ENCODE results near the gene CLN6.
"Not testable (repeated sequence)": the region's sequence is repeated elsewhere in the genome, so short reads cannot be mapped to it uniquely, and the experiment has no call there.

The CLN6 gene

DNA sequence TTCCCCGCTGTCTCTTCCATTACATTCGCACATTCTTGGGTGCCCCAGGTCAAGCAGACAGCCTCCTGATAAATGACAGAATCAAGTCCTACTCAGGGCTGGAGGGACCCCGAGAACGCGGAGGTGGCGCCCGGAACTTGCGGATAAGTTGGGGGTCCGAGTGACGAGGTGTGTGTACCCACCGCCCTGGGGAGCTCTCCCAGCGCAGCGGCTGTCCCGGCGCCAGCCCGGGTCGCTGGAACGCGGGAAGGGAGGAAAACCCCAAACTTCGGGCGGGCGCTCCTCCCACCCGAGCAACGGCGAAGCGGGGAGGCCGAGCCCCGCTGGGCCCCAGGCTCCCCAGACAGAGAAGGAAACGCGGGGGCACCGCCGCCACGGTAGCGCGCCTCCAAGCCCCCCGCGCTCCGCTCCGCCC is 550 bp downstream of the CLN6 start:
- DNase-seq (ENCODE audit: low read depth) = no peak

DNA sequence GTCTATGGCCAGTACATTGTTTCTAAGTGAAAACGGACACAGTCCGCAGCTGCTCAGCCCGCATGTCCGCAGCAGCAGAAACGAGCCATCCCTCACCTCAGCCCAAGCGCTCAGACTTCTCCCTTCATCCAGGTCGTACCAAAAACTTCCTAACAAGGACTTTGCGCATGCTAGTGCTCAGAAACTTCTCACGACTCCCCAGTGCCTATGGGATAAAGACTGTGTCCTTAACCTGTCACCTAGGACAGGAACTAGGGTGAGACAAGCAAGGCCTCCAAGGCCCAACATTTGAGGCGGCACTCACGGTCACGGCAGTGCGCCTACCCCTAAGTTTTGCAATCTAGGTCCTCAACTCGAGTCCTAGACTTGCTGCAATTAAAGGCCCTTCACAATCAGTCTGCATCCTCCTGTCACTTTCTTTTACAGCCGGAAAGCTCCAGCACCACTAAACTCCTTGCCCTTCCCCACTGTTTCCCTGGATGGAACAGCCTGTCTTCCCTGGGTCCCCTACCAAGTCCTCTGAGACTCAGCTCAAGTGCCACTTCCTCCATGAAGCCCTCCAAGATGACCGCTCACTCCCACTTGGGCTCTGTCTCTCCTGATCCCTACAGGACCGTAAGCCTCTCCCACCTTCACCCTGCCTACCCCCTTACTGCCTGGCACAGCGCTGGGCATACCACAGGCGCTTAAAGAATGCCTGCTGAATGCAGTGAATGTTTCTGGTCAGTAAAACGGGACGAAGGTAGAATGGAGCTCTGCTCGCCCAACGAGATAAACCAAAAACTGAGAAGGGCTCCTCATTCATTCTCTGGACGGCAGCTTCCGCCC is 1.2 kb downstream of the CLN6 start:
- peak overlapping the region; percentile 83 for H3K4me3 ChIP-seq (ENCODE audit: low read length)
- peak; percentile 18 for DNase-seq (ENCODE audit: low read depth)
- TF ChIP-seq, protein P1, sequence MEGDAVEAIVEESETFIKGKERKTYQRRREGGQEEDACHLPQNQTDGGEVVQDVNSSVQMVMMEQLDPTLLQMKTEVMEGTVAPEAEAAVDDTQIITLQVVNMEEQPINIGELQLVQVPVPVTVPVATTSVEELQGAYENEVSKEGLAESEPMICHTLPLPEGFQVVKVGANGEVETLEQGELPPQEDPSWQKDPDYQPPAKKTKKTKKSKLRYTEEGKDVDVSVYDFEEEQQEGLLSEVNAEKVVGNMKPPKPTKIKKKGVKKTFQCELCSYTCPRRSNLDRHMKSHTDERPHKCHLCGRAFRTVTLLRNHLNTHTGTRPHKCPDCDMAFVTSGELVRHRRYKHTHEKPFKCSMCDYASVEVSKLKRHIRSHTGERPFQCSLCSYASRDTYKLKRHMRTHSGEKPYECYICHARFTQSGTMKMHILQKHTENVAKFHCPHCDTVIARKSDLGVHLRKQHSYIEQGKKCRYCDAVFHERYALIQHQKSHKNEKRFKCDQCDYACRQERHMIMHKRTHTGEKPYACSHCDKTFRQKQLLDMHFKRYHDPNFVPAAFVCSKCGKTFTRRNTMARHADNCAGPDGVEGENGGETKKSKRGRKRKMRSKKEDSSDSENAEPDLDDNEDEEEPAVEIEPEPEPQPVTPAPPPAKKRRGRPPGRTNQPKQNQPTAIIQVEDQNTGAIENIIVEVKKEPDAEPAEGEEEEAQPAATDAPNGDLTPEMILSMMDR (IDR thresholded peaks at IDR 0.05; ENCODE audit: insufficient read depth, low read depth, low read length, missing control alignments) = no peak

More for the DNA sequence above, 550 bp downstream of the CLN6 start:
- TF ChIP-seq, protein P1 (IDR thresholded peaks at IDR 0.05; ENCODE audit: insufficient read depth, low read depth, low read length, missing control alignments) = no peak
- H3K4me3 ChIP-seq (ENCODE audit: low read length) = peak overlapping the region; percentile 83

DNA sequence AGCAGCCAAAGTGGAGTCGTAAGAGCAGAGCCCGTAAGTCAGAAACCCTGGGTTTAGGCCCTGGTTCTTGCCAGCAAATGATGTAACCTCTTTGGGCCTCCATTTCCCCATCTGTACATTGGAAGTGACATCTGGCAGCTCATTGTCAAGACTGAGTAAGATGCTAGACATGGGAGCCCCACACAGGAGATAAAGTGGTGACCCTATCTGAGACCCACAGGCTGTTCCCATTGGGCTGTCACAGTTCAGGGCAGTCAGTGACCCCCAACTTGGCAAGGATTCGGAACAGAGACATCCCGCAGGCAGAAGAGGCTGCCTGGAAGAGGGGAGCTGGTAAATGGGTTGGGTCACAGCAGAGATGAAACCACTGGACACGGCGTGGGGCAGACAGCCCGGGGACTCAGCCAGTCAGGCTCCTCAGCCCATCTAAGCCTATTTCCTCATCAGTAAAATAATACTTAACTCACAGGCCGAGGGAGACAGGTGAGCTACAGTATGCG is 1.8 kb downstream of the CLN6 start:
- peak overlapping the region; percentile 83 for H3K4me3 ChIP-seq (ENCODE audit: low read length)
- DNase-seq (ENCODE audit: low read depth) = no peak
- TF ChIP-seq, protein P1 (IDR thresholded peaks at IDR 0.05; ENCODE audit: insufficient read depth, low read depth, low read length, missing control alignments) = no peak

DNA sequence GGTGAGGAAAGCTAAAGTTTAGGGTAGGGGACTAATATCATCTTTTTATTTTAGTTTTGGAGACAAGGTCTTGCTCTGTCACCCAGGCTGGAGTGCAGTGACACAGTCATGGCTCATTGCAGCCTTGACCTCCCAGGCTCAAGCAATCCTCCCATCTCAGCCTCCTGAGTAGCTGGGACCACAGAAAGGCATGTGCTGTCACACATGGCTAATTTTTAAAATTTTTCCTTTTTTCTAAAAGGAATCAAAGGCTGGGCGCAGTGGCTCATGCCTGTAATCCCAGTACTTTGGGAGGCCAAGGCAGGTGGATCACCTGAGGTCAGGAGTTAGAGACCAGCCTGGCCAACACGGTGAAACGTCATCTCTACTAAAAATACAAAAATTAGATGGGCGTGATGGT is 4.1 kb downstream of the CLN6 start:
- DNase-seq (ENCODE audit: low read depth); H3K4me3 ChIP-seq (ENCODE audit: low read length): not testable (repeated sequence)

DNA sequence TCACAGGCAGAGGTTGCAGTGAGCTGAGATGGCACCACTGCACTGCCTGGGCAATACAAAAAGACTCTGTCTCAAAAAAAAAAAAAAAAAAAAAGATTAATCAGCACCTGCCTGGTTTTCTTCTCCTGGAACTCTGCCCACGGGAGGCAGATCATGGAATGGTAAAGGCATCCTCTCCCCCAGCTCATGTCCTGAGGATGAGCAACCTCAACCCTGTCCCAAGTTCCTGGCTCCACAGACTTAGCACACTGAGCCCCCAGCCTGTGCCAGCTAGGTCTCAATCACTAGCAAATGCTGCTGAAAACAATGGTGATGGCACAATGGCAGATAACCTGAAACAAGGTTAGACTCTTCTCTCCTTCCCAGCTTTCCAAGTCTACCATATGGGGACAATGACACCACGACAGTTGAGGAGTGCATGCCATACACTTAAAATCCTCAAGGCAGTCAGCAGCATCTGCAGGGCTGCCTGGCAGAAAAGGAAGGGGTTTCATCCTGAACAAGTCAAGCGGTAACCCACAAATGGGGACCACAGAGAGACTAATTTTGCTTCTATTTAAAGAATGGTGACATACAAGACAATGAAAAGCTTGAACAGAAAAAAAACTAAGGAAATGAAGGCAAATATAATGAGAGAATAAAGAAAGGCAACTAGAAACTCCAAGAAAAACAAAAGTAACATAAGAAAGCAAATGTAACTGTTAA is 4.8 kb downstream of the CLN6 start:
- DNase-seq (ENCODE audit: low read depth) = no peak
- no peak overlapping the region for H3K4me3 ChIP-seq (ENCODE audit: low read length)
- TF ChIP-seq, protein P1 (IDR thresholded peaks at IDR 0.05; ENCODE audit: insufficient read depth, low read depth, low read length, missing control alignments) = no peak

DNA sequence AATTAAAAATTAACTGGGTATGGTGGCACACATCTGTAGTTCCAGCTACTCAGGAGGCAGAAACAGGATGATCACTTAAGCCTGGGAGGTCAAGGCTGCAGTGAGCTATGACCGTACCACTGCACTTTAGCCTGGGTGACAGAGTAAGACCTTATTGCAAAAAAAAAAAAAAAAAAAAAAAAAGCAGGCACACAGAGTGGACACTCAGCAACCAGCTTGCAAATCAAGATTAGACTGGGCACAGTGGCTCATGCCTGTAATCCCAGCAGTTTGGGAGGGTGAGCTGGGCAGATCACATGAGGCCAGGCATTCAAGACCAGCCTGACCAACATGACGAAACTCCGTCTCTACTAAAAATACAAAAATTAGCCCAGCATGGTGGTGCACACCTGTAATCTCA is 5.4 kb downstream of the CLN6 start:
- TF ChIP-seq, protein P1 (IDR thresholded peaks at IDR 0.05; ENCODE audit: insufficient read depth, low read depth, low read length, missing control alignments) = no peak
- DNase-seq (ENCODE audit: low read depth) = no peak
- H3K4me3 ChIP-seq (ENCODE audit: low read length) = no peak overlapping the region

DNA sequence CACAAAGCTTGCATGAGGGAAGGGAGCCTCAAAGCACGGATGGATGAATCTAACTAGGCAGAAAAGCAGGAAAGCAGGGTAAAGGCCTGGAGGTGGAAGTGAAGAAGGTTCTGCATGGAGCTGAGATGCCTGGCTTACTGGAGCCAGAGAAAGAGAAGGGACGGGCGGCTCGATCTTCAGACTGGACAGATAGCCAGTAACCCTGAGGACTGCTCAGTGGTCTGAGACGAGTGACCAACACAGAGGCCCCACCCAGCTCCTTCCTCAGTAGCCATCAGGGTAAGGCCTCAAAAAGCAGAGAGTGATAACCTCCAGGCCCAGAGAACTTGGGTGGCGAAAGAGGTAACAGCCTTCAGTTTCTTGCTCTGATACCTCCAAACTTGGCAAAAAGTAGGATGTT is 6.4 kb downstream of the CLN6 start:
- DNase-seq (ENCODE audit: low read depth) = no peak
- H3K4me3 ChIP-seq (ENCODE audit: low read length) = no peak overlapping the region
- TF ChIP-seq, protein P1 (IDR thresholded peaks at IDR 0.05; ENCODE audit: insufficient read depth, low read depth, low read length, missing control alignments) = no peak

DNA sequence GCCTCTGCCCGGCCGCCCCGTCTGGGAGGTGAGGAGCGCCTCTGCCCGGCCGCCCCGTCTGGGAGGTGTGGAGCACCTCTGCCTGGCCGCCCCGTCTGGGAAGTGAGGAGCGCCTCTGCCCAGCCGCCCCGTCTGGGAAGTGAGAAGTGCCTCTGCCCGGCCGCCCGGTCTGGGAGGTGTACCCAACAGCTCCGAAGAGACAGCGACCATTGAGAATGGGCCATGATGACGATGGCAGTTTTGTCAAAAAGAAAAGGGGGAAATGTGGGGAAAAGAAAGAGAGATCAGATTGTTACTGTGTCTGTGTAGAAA is 7.1 kb downstream of the CLN6 start:
- DNase-seq (ENCODE audit: low read depth); H3K4me3 ChIP-seq (ENCODE audit: low read length): not testable (repeated sequence)

DNA sequence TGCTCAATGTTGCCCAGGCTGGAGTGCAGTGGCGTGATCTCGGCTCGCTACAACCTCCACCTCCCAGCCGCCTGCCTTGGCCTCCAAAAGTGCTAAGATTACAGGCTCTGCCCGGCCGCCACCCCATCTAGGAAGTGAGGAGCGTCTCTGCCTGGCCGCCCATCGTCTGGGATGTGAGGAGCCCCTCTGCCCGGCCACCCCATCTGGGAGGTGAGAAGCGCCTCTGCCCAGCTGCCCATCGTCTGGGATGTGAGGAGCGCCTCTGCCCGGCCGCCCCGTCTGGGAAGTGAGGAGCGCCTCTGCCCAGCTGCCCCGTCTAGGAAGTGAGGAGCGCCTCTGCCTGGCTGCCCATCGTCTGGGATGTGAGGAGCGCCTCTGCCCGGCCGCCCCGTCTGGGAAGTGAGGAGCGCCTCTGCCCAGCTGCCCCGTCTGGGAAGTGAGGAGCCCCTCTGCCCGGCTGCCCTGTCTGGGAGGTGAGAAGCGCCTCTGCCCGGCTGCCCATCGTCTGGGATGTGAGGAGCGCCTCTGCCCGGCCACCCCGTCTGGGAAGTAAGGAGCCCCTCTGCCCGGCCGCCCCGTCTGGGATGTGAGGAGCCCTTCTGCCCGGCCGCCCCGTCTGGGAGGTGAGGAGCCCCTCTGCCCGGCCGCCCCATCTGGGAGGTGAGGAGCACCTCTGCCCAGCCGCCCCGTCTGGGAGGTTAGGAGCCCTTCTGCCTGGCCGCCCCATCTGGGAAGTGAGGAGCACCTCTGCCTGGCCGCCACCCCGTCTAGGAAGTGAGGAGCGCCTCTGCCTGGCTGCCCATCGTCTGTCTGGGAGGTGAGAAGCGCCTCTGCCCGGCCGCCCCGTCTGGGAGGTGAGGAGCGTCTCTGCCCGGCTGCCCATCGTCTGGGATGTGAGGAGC is 7.7 kb downstream of the CLN6 start:
- H3K4me3 ChIP-seq (ENCODE audit: low read length); DNase-seq (ENCODE audit: low read depth): not testable (repeated sequence)

All from epithelial cell of esophagus (primary cell).